OCI-LY3 (cell line): ENCODE measurements around the gene GNG2.

Source experiments
- H2AFZ ChIP-seq: fragments of 200-600, 300-600 bp; shearing (Covaris generic); 2 replicates; pipeline ENCODE4 v1.6.0; 2014; ENCODE audit warnings: antibody characterized with exemption, low read depth, low read length
- H3K27ac ChIP-seq: fragments of 200-600, 300-600 bp; sonication (generic); 2 replicates; pipeline ENCODE4 v1.5.1; 2014; ENCODE audit warnings: mild to moderate bottlenecking, low read length, moderate library complexity, mixed read lengths
- H3K27me3 ChIP-seq: fragments of 200-600, 300-600 bp; sonication (generic); 2 replicates; pipeline ENCODE4 v1.6.1; 2014; ENCODE audit warnings: low read depth, low read length, mixed read lengths
- H3K36me3 ChIP-seq: fragments of 200-600, 300-600 bp; sonication (generic); replicated peaks from 2 replicates; pipeline ENCODE3; 2014; ENCODE audit warnings: low read depth, low read length, mixed read lengths
- H3K4me1 ChIP-seq: fragments of 300-600, 200-600 bp; sonication (generic); 2 replicates; pipeline ENCODE4 v1.6.1; 2014; ENCODE audit warnings: low read length, mixed read lengths
- H3K4me2 ChIP-seq: fragments of 200-600, 300-600 bp; sonication (generic); 2 replicates; pipeline ENCODE4 v1.6.1; 2014; ENCODE audit warnings: low read length, mixed read lengths
- H3K4me3 ChIP-seq: fragments of 300-600, 200-600 bp; sonication (generic); 2 replicates; pipeline ENCODE4 v1.5.1; 2014; ENCODE audit warnings: antibody characterized with exemption, mild to moderate bottlenecking, low read length, moderate library complexity
- H3K79me2 ChIP-seq: fragments of 300-600, 200-600 bp; shearing (Covaris generic); 2 replicates; pipeline ENCODE4 v1.6.1; 2014; ENCODE audit warnings: mild to moderate bottlenecking, low read length, mixed read lengths
- H3K9ac ChIP-seq: fragments of 300-600, 200-600 bp; shearing (Covaris generic); 2 replicates; pipeline ENCODE4 v1.6.0; 2014; ENCODE audit warnings: mild to moderate bottlenecking, low read length, moderate library complexity
- H3K9me3 ChIP-seq: fragments of 200-600, 300-600 bp; shearing (Covaris generic); 2 replicates; pipeline ENCODE4 v1.6.1; 2014; ENCODE audit warnings: low read length, mixed read lengths; ENCODE audit not compliant: insufficient read depth
- H4K20me1 ChIP-seq: fragments of 200-600, 300-600 bp; sonication (generic); 2 replicates; pipeline ENCODE4 v1.6.1; 2016; ENCODE audit warnings: low read length, mixed read lengths; ENCODE audit not compliant: insufficient read depth
- CTCF ChIP-seq: fragments of 200-600, 300-600 bp; sonication (generic); IDR thresholded peaks from 2 replicates; pipeline ENCODE4 v1.5.1; 2014; ENCODE audit warnings: antibody characterized with exemption, low read length, low read depth
- EZH2phosphoT487 ChIP-seq: fragments of 200-600 bp; shearing (Covaris generic); IDR thresholded peaks from 2 replicates; pipeline ENCODE4 v1.6.1; 2018; ENCODE audit warnings: antibody characterized with exemption, mixed run types, low read depth

GNG2 gene

GRCh38 chr14:51824191-51824590 is 36.2 kb upstream of the GNG2 start:
- peaks cover 23% of the 10 kb centered on the region for H3K27me3 ChIP-seq
- no peak overlapping the region for H3K9ac ChIP-seq
- H3K79me2 ChIP-seq, result no peaks in the 10 kb centered on the region
- peaks cover 15% of the 10 kb centered on the region for H3K4me1 ChIP-seq
- H2AFZ ChIP-seq, result no peak overlapping the region
- no peaks in the 10 kb centered on the region for H3K9me3 ChIP-seq
- no peak overlapping the region for H3K27ac ChIP-seq
- no peak overlapping the region for H3K4me3 ChIP-seq
- no peaks in the 10 kb centered on the region for H4K20me1 ChIP-seq
- no peak for TF ChIP-seq EZH2phosphoT487
- TF ChIP-seq CTCF, result no peak
- H3K36me3 ChIP-seq, result no peaks in the 10 kb centered on the region
- no peak overlapping the region for H3K4me2 ChIP-seq

GRCh38 chr14:51825926-51826325 is 34.5 kb upstream of the GNG2 start:
- no peak for TF ChIP-seq CTCF
- no peak for TF ChIP-seq EZH2phosphoT487
- Histone ChIP-seq H3K9me3 (no peaks in the 10 kb centered on the region), H3K27me3 (peaks cover 21% of the 10 kb centered on the region), H3K79me2 (no peaks in the 10 kb centered on the region), H3K36me3 (no peaks in the 10 kb centered on the region), H3K4me2 (no peak overlapping the region), H4K20me1 (no peaks in the 10 kb centered on the region), H3K27ac (no peak overlapping the region), H3K9ac (no peak overlapping the region), H3K4me1 (peaks cover 15% of the 10 kb centered on the region), H2AFZ (no peak overlapping the region), H3K4me3 (no peak overlapping the region)

GRCh38 chr14:51828017-51828797 is 32.2 kb upstream of the GNG2 start:
- Histone ChIP-seq H3K27ac (no peak overlapping the region), H2AFZ (no peak overlapping the region; the same call in 1 of the 2 replicates), H3K79me2 (no peaks in the 10 kb centered on the region), H3K9ac (no peak overlapping the region), H3K4me2 (peak overlapping the region; percentile 44), H3K4me1 (peaks cover 15% of the 10 kb centered on the region), H4K20me1 (no peaks in the 10 kb centered on the region), H3K36me3 (peaks cover 4% of the 10 kb centered on the region), H3K4me3 (no peak overlapping the region), H3K27me3 (peaks cover 21% of the 10 kb centered on the region), H3K9me3 (0 out of 2 replicates have a peak, but pooled peaks cover 8% of the 10 kb centered on the region)
- TF ChIP-seq EZH2phosphoT487 (no peak), CTCF (peak; percentile 29; the same call in 1 of the 2 replicates)

GRCh38 chr14:51834240-51834639 is 26.2 kb upstream of the GNG2 start:
- Histone ChIP-seq H3K9me3 (0 out of 2 replicates have a peak, but pooled peaks cover 8% of the 10 kb centered on the region), H3K27ac (no peak overlapping the region), H2AFZ (no peak overlapping the region), H3K4me2 (no peak overlapping the region), H4K20me1 (no peaks in the 10 kb centered on the region), H3K36me3 (peaks cover 4% of the 10 kb centered on the region), H3K4me1 (peaks cover 19% of the 10 kb centered on the region), H3K4me3 (no peak overlapping the region), H3K79me2 (no peaks in the 10 kb centered on the region), H3K9ac (no peak overlapping the region), H3K27me3 (peaks cover 4% of the 10 kb centered on the region; the same call in 1 of the 2 replicates)
- TF ChIP-seq CTCF (no peak), EZH2phosphoT487 (no peak)
